Upper lobe of right lung (tissue), 1 donor: ENCODE results near the gene UBE2L3. TPM values are rescaled to one million over a fixed set of nuclear protein-coding genes. Genes with fewer than 3 reads are reported as not detected.
"Not testable (repeated sequence)": the region's sequence is repeated elsewhere in the genome, so short reads cannot be mapped to it uniquely, and the experiment has no call there.

Experiments
- ATAC-seq: fragments of 200-7000 bp; cut with Tn5 transposase; one replicate; pipeline ENCODE4 v1.9.1; 2020; ENCODE audit warnings: mild to moderate bottlenecking, moderate library complexity
- DNase-seq: peaks from one replicate; pipeline ENCODE4 v3.0.0-alpha.2; 2020
- H3K27ac ChIP-seq: fragments of 200-600 bp; one replicate; pipeline ENCODE4 v1.8.0; 2022
- H3K27me3 ChIP-seq: fragments of 200-600 bp; one replicate; pipeline ENCODE4 v1.8.0; 2022; ENCODE audit warnings: mild to moderate bottlenecking
- H3K36me3 ChIP-seq: fragments of 200-600 bp; one replicate; pipeline ENCODE4 v1.8.0; 2022
- H3K4me1 ChIP-seq: fragments of 200-600 bp; one replicate; pipeline ENCODE4 v1.8.0; 2022
- H3K4me3 ChIP-seq: fragments of 200-600 bp; one replicate; pipeline ENCODE4 v1.8.0; 2022; ENCODE audit warnings: mild to moderate bottlenecking
- H3K9me3 ChIP-seq: fragments of 200-600 bp; one replicate; pipeline ENCODE4 v1.8.0; 2022
- intact Hi-C: fragments of 100-400 bp; cut with DNase I; formaldehyde crosslinking; loops from one replicate; pipeline ENCODE4 v1.11.0; 2022
- total RNA-seq: library from RNA; stranded (reverse); fragmentation: NEBNext Ultra II Directional; extraction: Animal tissue kit (Norgen Biotek cat#: 25700); gene quantifications from one replicate; pipeline ENCODE4 v1.2.1, GENCODE V29; 2021
- TF ChIP-seq, protein P1 (sequence below): fragments of 200-600 bp; IDR thresholded peaks from one replicate; pipeline ENCODE4 v1.8.0; 2022; ENCODE audit warnings: antibody characterized with exemption
- donor health status: DM: no; HTN: yes; CAD: no; lungs with severe emphysema.

UBE2L3 gene
- total RNA-seq, 1 donor from 2014 or later: 45.7 TPM

DNA sequence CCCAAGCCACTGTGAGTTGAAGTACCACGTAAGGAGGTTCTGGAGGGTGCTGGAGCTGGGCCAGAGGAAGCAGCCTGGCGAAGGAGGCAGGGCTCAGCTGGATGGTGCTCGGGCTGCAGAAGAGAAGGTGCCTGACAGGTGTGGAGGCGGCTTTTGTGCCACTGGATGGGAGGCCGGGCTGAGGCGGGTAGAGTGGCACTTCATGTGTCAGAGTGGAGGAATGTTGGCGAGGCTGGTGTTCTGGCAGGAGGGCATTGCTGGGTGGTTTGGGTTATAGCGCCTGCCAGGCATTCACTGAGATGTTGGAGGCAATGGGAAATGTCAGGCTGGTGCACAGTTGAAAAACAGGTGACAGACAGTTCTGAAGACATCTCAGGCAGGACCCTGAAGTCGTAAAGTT, 24.2 kb downstream of the UBE2L3 start:
- DNase-seq (peak; percentile 78), ATAC-seq (peak; percentile 84)
- intact Hi-C loops: no loop called here
- no peak overlapping the region for H3K4me3 ChIP-seq
- H3K4me1 ChIP-seq: peaks cover 42% of the 10 kb centered on the region
- H3K36me3 ChIP-seq: peaks cover 39% of the 10 kb centered on the region
- no peaks in the 10 kb centered on the region for H3K9me3 ChIP-seq
- TF ChIP-seq, protein P1, sequence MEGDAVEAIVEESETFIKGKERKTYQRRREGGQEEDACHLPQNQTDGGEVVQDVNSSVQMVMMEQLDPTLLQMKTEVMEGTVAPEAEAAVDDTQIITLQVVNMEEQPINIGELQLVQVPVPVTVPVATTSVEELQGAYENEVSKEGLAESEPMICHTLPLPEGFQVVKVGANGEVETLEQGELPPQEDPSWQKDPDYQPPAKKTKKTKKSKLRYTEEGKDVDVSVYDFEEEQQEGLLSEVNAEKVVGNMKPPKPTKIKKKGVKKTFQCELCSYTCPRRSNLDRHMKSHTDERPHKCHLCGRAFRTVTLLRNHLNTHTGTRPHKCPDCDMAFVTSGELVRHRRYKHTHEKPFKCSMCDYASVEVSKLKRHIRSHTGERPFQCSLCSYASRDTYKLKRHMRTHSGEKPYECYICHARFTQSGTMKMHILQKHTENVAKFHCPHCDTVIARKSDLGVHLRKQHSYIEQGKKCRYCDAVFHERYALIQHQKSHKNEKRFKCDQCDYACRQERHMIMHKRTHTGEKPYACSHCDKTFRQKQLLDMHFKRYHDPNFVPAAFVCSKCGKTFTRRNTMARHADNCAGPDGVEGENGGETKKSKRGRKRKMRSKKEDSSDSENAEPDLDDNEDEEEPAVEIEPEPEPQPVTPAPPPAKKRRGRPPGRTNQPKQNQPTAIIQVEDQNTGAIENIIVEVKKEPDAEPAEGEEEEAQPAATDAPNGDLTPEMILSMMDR: no peak
- no peak overlapping the region for H3K27ac ChIP-seq
- no peaks in the 10 kb centered on the region for H3K27me3 ChIP-seq

DNA sequence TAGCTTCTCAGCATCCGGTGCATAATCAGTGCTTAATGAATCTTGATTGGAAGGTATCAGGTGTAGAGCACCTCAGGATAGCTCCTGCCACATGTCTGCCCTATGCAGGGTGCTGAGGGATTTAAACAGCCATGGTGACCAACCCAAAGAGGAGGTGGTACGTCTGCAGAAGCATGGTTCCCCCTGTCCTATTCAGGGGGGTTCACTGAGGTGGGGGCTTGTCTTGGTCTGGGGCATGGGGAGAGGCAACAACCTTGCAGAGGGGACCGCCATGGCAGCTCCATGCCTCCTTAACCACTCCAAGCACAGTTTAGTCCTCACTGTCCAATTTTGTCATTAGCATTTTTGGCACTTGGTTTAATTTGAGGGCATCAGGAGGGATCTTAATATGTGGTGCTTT, 24.9 kb downstream of the UBE2L3 start:
- Histone ChIP-seq H3K36me3 (peaks cover 39% of the 10 kb centered on the region), H3K4me3 (no peak overlapping the region), H3K27ac (no peak overlapping the region), H3K4me1 (peaks cover 37% of the 10 kb centered on the region), H3K27me3 (no peaks in the 10 kb centered on the region), H3K9me3 (no peaks in the 10 kb centered on the region)
- TF ChIP-seq, protein P1: no peak
- intact Hi-C loops: no loop called here
- no peak for ATAC-seq
- DNase-seq: no peak

DNA sequence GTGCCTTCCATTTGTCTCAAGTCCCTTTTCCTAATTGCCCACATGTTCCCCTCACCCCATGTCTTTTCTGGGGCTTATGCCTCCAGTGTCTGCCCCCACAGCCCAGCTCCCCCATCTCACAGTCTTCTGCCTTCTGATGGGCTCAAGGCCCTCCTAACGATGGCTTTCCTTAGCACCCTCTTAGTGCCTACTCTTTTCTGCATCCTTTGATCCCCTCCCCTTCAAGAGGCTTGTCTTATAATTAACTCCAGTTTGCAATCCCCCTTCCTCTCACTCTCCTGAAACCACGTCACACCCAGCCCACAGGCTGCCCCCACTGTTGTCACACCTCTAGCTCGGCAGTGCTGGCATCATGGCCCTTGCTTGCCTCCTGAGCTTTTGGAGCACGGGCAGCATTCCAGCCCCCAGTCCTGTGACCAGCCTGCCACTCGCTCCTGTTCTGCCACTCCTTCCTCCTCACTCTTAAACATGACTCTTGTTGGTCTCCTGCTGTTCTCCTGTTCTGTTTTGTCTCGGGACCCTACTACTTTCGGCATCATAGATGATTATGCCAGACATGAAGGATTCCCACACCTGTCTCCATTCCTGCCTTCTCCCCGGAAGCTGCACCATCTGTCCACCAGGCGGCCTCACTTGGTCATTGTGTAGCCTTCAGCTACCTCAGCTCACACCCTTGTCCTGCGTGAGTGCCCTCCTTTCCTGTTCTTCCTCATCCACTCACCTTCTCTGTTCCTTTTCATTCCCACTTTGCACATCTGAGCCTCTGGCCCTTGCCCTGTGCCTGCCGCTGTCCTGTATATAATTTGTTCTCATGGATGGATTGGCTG, 26.1 kb downstream of the UBE2L3 start:
- Histone ChIP-seq H3K36me3 (peaks cover 39% of the 10 kb centered on the region), H3K9me3 (no peaks in the 10 kb centered on the region), H3K4me3 (no peak overlapping the region), H3K27me3 (no peaks in the 10 kb centered on the region), H3K4me1 (peaks cover 25% of the 10 kb centered on the region), H3K27ac (no peak overlapping the region)
- TF ChIP-seq, protein P1: no peak
- no peak for DNase-seq
- intact Hi-C loops: no loop called here
- ATAC-seq: no peak

DNA sequence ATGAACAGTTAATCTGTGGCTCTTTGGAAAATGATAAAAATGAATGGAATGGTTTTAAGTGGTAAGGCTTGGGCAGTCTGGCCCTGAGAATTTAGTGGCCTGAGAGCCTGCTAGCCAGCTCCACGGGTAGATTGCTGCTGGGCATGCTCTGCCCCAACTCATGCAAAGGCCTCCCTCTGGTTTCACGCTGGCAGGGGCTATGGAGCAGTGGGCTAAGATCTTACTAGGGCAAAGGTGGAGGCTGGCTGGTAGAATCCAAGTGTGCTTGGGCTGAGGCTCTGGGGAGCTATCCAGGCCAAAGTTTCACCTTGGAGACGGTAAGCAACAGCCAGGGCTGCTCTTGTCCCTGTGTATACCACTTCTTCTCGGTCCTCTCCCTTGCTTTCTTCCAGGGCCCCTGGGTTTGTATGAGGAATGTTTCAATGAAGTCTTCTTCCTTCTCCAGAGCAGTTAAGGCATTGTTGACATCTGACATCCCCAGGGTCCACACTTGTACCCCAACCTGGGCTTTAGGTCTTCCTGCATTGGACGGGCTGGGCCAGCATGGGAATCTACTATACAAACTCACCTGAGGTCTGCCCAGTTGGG, 27.4 kb downstream of the UBE2L3 start:
- no peak overlapping the region for H3K27ac ChIP-seq
- no peak for ATAC-seq
- peaks cover 48% of the 10 kb centered on the region for H3K36me3 ChIP-seq
- no peak for DNase-seq
- H3K9me3 ChIP-seq: no peaks in the 10 kb centered on the region
- intact Hi-C loops: no loop called here
- no peaks in the 10 kb centered on the region for H3K27me3 ChIP-seq
- peaks cover 19% of the 10 kb centered on the region for H3K4me1 ChIP-seq
- TF ChIP-seq, protein P1: no peak
- H3K4me3 ChIP-seq: no peak overlapping the region

DNA sequence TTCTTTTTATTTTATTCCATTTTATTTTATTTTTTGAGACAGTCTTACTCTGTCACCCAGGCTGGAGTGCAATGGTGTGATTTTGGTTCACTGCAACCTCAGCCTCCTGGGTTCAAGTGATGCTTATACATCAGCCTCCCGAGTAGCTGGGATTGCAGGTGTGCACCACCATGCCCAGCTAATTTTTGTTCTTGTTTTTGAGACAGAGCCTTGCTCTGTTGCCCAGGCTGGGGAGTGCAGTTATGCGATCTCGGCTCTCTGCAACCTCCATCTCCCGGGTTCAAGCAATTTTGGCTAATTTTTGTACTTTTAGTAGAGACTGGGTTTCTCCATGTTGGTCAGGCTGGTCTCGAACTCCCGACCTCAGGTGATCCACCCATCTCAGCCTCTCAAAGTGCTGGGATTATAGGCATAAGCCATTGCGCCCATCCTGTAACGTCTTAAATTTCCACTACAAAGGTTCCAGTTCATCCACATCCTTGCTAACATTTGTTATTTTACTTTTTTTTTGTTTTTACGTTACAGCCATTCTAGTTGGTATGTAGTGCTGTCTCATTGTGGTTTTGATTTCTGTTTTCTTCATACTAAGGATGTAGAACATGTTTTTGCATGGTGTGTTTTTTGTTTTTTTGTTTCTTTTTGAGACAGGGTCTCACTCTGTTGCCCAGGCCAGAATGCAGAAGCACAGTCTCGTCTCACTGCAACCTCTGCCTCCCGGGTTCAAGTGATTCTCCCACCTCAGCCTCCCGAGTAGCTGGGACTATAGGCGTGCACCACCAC, 29.0 kb downstream of the UBE2L3 start:
- H3K27ac ChIP-seq, DNase-seq, intact Hi-C loops, H3K27me3 ChIP-seq, H3K9me3 ChIP-seq, H3K4me3 ChIP-seq, ATAC-seq, H3K4me1 ChIP-seq: not testable (repeated sequence)
- H3K36me3 ChIP-seq: peaks cover 48% of the 10 kb centered on the region

DNA sequence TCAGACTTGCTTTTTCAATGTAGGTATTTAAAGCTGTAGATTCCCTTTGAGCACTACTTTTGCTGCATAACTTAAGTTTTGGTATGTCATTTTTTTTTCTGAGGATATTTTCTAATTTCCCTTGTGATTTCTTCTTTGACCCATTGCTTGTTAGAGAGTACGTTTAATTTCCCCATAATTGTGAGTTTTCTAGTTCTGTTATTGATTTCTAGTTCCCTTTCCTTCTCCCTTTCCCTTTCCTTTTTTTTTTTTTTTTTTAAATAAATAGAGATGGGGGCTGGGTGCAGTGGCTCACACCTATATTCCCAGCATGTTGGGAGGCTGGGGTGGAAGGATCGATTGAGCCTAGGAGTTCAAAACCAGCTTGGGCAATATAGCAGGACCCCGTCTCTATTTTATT, 30.8 kb downstream of the UBE2L3 start:
- intact Hi-C loops: no loop called here

More for the DNA sequence above, 30.8 kb downstream of the UBE2L3 start:
- no peaks in the 10 kb centered on the region for H3K27me3 ChIP-seq
- TF ChIP-seq, protein P1: no peak
- no peaks in the 10 kb centered on the region for H3K4me1 ChIP-seq
- H3K4me3 ChIP-seq: no peak overlapping the region
- ATAC-seq: no peak
- DNase-seq: no peak
- H3K27ac ChIP-seq: no peak overlapping the region
- peaks cover 40% of the 10 kb centered on the region for H3K36me3 ChIP-seq
- no peaks in the 10 kb centered on the region for H3K9me3 ChIP-seq
